Lower leg skin (tissue), 4 donors: ENCODE data around the gene ZNF407. TPM values are rescaled to one million over a fixed set of nuclear protein-coding genes. Genes with fewer than 3 reads are reported as not detected.

Source experiments
- DNase-seq, 2 donors: peaks; one replicate each; pipeline ENCODE4 v3.0.0-alpha.2; 2019; ENCODE audit warnings: low spot score in 2 of 2
- H3K4me3 ChIP-seq: fragments of 200-600 bp; sonication (generic); 2 replicates; pipeline ENCODE4 v1.5.1; 2017; ENCODE audit warnings: mild to moderate bottlenecking, low read depth; ENCODE audit not compliant: poor library complexity, severe bottlenecking
- CTCF ChIP-seq, 3 donors: fragments of 450-650 bp; IDR thresholded peaks; one replicate each; pipeline ENCODE4 v1.5.1; 2016; ENCODE audit warnings: antibody characterized with exemption in 3 of 3, mild to moderate bottlenecking in 3 of 3, moderate library complexity in 2 of 3
- POLR2A ChIP-seq, 2 donors: fragments of 450-650 bp; IDR thresholded peaks; one replicate each; pipeline ENCODE4 v1.6.1; 2016 to 2017; ENCODE audit warnings: antibody characterized with exemption in 2 of 2, mild to moderate bottlenecking in 1 of 2, moderate library complexity in 1 of 2
- WGBS, 2 donors: methylation state at CpG; one replicate each; pipeline ENCODE4 v1.1.5; 2018; 5-methylcytosine and 5-hydroxymethylcytosine counted together
- intact Hi-C: fragments of 100-400 bp; cut with DNase I; formaldehyde crosslinking; loops from one replicate; pipeline ENCODE4 v1.15.0; 2023; ENCODE audit warnings: low total_unique reads
- total RNA-seq, 4 donors: library from RNA; depleted of rRNA; stranded (reverse); fragments of >200 nt; gene quantifications; one replicate each; pipeline ENCODE4 v1.1.0, GENCODE V29; 2016

Gene ZNF407
- total RNA-seq, 4 donors from 2014 or later = 7.0 to 13.9 (median 10.9) TPM

GRCh38 chr18:74918276-74918790, 320.7 kb downstream of the ZNF407 start:
- H3K4me3 ChIP-seq = no peak overlapping the region
- intact Hi-C loops = no loop called here
- WGBS, 2 donors = 95 to 96% methylated on average over 3 of the region's 3 CpGs
- no peak for TF ChIP-seq CTCF (IDR thresholded peaks at IDR 0.05)
- no peak for TF ChIP-seq POLR2A (IDR thresholded peaks at IDR 0.05)
- DNase-seq = no peak

GRCh38 chr18:74921057-74921820, 323.6 kb downstream of the ZNF407 start:
- 94 to 96% methylated on average over 13 of the region's 13 CpGs for WGBS, 2 donors
- H3K4me3 ChIP-seq = no peak overlapping the region
- no peak for DNase-seq
- intact Hi-C loops = no loop called here
- TF ChIP-seq POLR2A (IDR thresholded peaks at IDR 0.05) (no peak), CTCF (IDR thresholded peaks at IDR 0.05) (no peak)

GRCh38 chr18:74926051-74926450, 328.4 kb downstream of the ZNF407 start:
- intact Hi-C loops = no loop called here
- no peak for DNase-seq
- 96 to 98% methylated on average over 2 of the region's 2 CpGs for WGBS, 2 donors
- no peak overlapping the region for H3K4me3 ChIP-seq
- TF ChIP-seq CTCF (IDR thresholded peaks at IDR 0.05) = no peak
- TF ChIP-seq POLR2A (IDR thresholded peaks at IDR 0.05) = no peak

- no peak for DNase-seq
- 95 to 97% methylated on average over 4 of the region's 4 CpGs for WGBS, 2 donors
- TF ChIP-seq POLR2A (IDR thresholded peaks at IDR 0.05) = no peak
- no peak for TF ChIP-seq CTCF (IDR thresholded peaks at IDR 0.05)
- intact Hi-C loops = no loop called here
- no peak overlapping the region for H3K4me3 ChIP-seq
Measured at GRCh38 chr18:74928194-74928968, 330.7 kb downstream of the ZNF407 start.

- H3K4me3 ChIP-seq = no peak overlapping the region
- WGBS, 2 donors = 88% methylated on average over 11 of the region's 11 CpGs
- TF ChIP-seq POLR2A (IDR thresholded peaks at IDR 0.05) (no peak), CTCF (IDR thresholded peaks at IDR 0.05) (no peak)
- no peak for DNase-seq
- intact Hi-C loops = no loop called here
Measured at GRCh38 chr18:74929110-74929509, 331.4 kb downstream of the ZNF407 start.
